HepG2 (cell line): ENCODE results near the gene TK1. TPM values are rescaled to one million over a fixed set of nuclear protein-coding genes. Genes with fewer than 3 reads are reported as not detected.
A peak's percentile ranks its signal among the peaks of the same experiment; 100 is the strongest.

Experiments
- ASH2L ChIP-seq: fragments of 300-600, 200-600 bp; sonication (generic); IDR thresholded peaks from 2 replicates; pipeline ENCODE4 v1.7.0; 2017; ENCODE audit warnings: low read depth, mild to moderate bottlenecking, moderate library complexity, mixed read lengths, low read length; ENCODE audit not compliant: insufficient read length
- DDIT3 ChIP-seq: sonication (generic); formaldehyde crosslinking; IDR thresholded peaks from 2 replicates; pipeline ENCODE4 v1.4.0; 2020; ENCODE audit warnings: mild to moderate bottlenecking, missing genetic modification reagents
- DMAP1 ChIP-seq: IDR thresholded peaks from 2 replicates; pipeline ENCODE4 v1.6.1; 2016
- EP300 ChIP-seq, 3 experiments: sonication (generic) in 1 of 3; formaldehyde crosslinking in 1 of 3; IDR thresholded peaks; 2 replicates each; pipeline versions ENCODE4 v1.5.1 to v1.6.1; 2011 to 2020; ENCODE audit warnings: low read depth in 2 of 3, low read length in 2 of 3, borderline replicate concordance in 1 of 3, improper control_type of control experiment in 1 of 3, mild to moderate bottlenecking in 1 of 3, missing genetic modification reagents in 1 of 3, moderate library complexity in 1 of 3
- GATAD1 ChIP-seq: IDR thresholded peaks from 2 replicates; pipeline ENCODE4 v1.6.1; 2016; ENCODE audit warnings: missing genetic modification reagents, missing compliant biosample characterization
- HNF4G ChIP-seq, 2 experiments: sonication (generic) in 1 of 2; formaldehyde crosslinking in 1 of 2; IDR thresholded peaks; 2 replicates each; pipeline versions ENCODE4 v1.4.0 to v1.6.1; 2011 to 2020; ENCODE audit warnings: borderline replicate concordance in 2 of 2, low read depth in 2 of 2, mild to moderate bottlenecking in 2 of 2, low read length in 1 of 2, missing genetic modification reagents in 1 of 2, moderate library complexity in 1 of 2
- JARID2 ChIP-seq: sonication (generic); formaldehyde crosslinking; IDR thresholded peaks from 2 replicates; pipeline ENCODE4 v1.8.1; 2023; ENCODE audit warnings: missing genetic modification reagents, inconsistent platforms; ENCODE audit not compliant: insufficient replicate concordance
- JUND ChIP-seq: sonication (generic); formaldehyde crosslinking; IDR thresholded peaks from 2 replicates; pipeline ENCODE4 v1.8.0; 2022; ENCODE audit warnings: mild to moderate bottlenecking, missing genetic modification reagents
- NR2F1 ChIP-seq, 2 experiments: fragments of 450-650 bp in 1 of 2; formaldehyde crosslinking in 1 of 2; IDR thresholded peaks; 2 replicates each; pipeline versions ENCODE4 v1.5.0 to v1.6.1; 2016 to 2020; ENCODE audit warnings: mild to moderate bottlenecking in 1 of 2, missing compliant biosample characterization in 1 of 2, missing genetic modification reagents in 1 of 2, moderate library complexity in 1 of 2
- PAF1 ChIP-seq: IDR thresholded peaks from 2 replicates; pipeline ENCODE4 v1.6.1; 2016; ENCODE audit warnings: missing genetic modification reagents, missing compliant biosample characterization
- SP4 ChIP-seq: sonication (generic); formaldehyde crosslinking; IDR thresholded peaks from 2 replicates; pipeline ENCODE4 v1.8.1; 2023; ENCODE audit warnings: mild to moderate bottlenecking, missing genetic modification reagents
- TCF7L2 ChIP-seq: IDR thresholded peaks from 2 replicates; pipeline ENCODE4 v1.6.1; 2011; ENCODE audit warnings: mild to moderate bottlenecking, low read depth, low read length, moderate library complexity
- ZBTB21 ChIP-seq: sonication (generic); formaldehyde crosslinking; IDR thresholded peaks from 2 replicates; pipeline ENCODE4 v1.4.0; 2020; ENCODE audit warnings: missing genetic modification reagents
- ZBTB38 ChIP-seq: sonication (generic); formaldehyde crosslinking; IDR thresholded peaks from 2 replicates; pipeline ENCODE4 v1.5.1; 2020; ENCODE audit warnings: mild to moderate bottlenecking, missing genetic modification reagents
- ZNF264 ChIP-seq: sonication (generic); formaldehyde crosslinking; IDR thresholded peaks from 2 replicates; pipeline ENCODE4 v1.4.0; 2020; ENCODE audit warnings: missing genetic modification reagents
- ZNF569 ChIP-seq: sonication (generic); formaldehyde crosslinking; IDR thresholded peaks from 2 replicates; pipeline ENCODE4 v1.5.0; 2020; ENCODE audit warnings: mild to moderate bottlenecking, missing genetic modification reagents, moderate library complexity, borderline replicate concordance
- ZNF652 ChIP-seq: IDR thresholded peaks from 2 replicates; pipeline ENCODE4 v1.6.1; 2016; ENCODE audit warnings: low read depth, borderline replicate concordance
- ZNF747 ChIP-seq: sonication (generic); formaldehyde crosslinking; IDR thresholded peaks from 2 replicates; pipeline ENCODE4 v1.8.1; 2023; ENCODE audit warnings: missing genetic modification reagents, mild to moderate bottlenecking, borderline replicate concordance
- ZNF784 ChIP-seq: sonication (generic); formaldehyde crosslinking; IDR thresholded peaks from 2 replicates; pipeline ENCODE4 v1.5.1; 2020; ENCODE audit warnings: missing genetic modification reagents, mild to moderate bottlenecking, borderline replicate concordance
- polyA plus RNA-seq, 8 experiments: library from polyadenylated mRNA; depleted of rRNA in 3 of 8; stranded (reverse) in 7 of 8; unstranded in 1 of 8; fragments of >200 nt; fragmentation: Illumina TruSeq in 4 of 8; extraction: Trizol in 4 of 8; gene quantifications; 2 replicates each; pipeline versions ENCODE4 v1.2.1 to v1.2.3, GENCODE V29; 2011 to 2016; ENCODE audit warnings: low read depth in 4 of 8, missing spikeins in 1 of 8, mixed read lengths in 1 of 8; ENCODE audit not compliant: insufficient read depth in 1 of 8
- total RNA-seq, 5 experiments: library from RNA; depleted of rRNA; stranded (reverse); fragments of >200 nt; fragmentation: Illumina TruSeq; extraction: Trizol; gene quantifications; 2 replicates each; pipeline ENCODE4 v1.2.3, GENCODE V29; 2016; ENCODE audit warnings: low read depth in 1 of 5
- TF ChIP-seq, protein P1 (sequence below): sonication (generic); formaldehyde crosslinking; IDR thresholded peaks from 2 replicates; pipeline ENCODE4 v1.5.1; 2020; ENCODE audit warnings: missing genetic modification reagents, mild to moderate bottlenecking, borderline replicate concordance
- TF ChIP-seq, protein P2 (sequence below): sonication (generic); formaldehyde crosslinking; IDR thresholded peaks from 2 replicates; pipeline ENCODE4 v1.5.0; 2020; ENCODE audit warnings: mild to moderate bottlenecking, missing genetic modification reagents, borderline replicate concordance

TK1 gene
- total and polyA plus RNA-seq, 2 of the 13 experiments (the other 11 are each of a cell fraction or from before 2014, with no cell fraction given) = 45.0 to 96.0 TPM

GRCh38 chr17:78148286-78149016 lies 38.4 kb downstream of the TK1 start (continued):
- TF ChIP-seq PAF1 (no peak), GATAD1 (CRISPR knock-in tag) (no peak), JUND (CRISPR knock-in tag) (peak; percentile 66; the same call in 1 of the 2 replicates), ZBTB38 (CRISPR knock-in tag) (0 out of 2 replicates have a peak, but pooled peaks have one; percentile 53), ASH2L (peak; percentile 32), DDIT3 (no peak), ZNF264 (CRISPR knock-in tag) (no peak), EP300 (IDR thresholded peaks at IDR 0.05; ENCODE audit: low read depth in 2 of 2, low read length in 2 of 2) (no peak), EP300 (CRISPR knock-in tag; IDR thresholded peaks at IDR 0.05; ENCODE audit: borderline replicate concordance) (no peak), ZNF569 (CRISPR knock-in tag) (no peak), ZNF784 (no peak), DMAP1 (CRISPR knock-in tag) (no peak; the same call in 1 of the 2 replicates), ZBTB21 (CRISPR knock-in tag) (no peak), NR2F1 (CRISPR knock-in tag; IDR thresholded peaks at IDR 0.05) (0 out of 4 replicates have a peak, but pooled peaks of 1 of the 2 experiments have one; percentile 17), JARID2 (no peak), SP4 (CRISPR knock-in tag) (peak; percentile 35; the same call in 1 of the 2 replicates), ZNF747 (CRISPR knock-in tag) (0 out of 2 replicates have a peak, but pooled peaks have one; percentile 17), HNF4G (IDR thresholded peaks at IDR 0.05; ENCODE audit: borderline replicate concordance, low read depth, low read length) (no peak), HNF4G (CRISPR knock-in tag; IDR thresholded peaks at IDR 0.05; ENCODE audit: borderline replicate concordance, low read depth) (peak; percentile 50; the same call in 1 of the 2 replicates), TCF7L2 (no peak), ZNF652 (CRISPR knock-in tag) (no peak)
- TF ChIP-seq, protein P1, sequence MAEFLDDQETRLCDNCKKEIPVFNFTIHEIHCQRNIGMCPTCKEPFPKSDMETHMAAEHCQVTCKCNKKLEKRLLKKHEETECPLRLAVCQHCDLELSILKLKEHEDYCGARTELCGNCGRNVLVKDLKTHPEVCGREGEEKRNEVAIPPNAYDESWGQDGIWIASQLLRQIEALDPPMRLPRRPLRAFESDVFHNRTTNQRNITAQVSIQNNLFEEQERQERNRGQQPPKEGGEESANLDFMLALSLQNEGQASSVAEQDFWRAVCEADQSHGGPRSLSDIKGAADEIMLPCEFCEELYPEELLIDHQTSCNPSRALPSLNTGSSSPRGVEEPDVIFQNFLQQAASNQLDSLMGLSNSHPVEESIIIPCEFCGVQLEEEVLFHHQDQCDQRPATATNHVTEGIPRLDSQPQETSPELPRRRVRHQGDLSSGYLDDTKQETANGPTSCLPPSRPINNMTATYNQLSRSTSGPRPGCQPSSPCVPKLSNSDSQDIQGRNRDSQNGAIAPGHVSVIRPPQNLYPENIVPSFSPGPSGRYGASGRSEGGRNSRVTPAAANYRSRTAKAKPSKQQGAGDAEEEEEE (CRISPR knock-in tag) = peak; percentile 41; the same call in 1 of the 2 replicates
- TF ChIP-seq, protein P2, sequence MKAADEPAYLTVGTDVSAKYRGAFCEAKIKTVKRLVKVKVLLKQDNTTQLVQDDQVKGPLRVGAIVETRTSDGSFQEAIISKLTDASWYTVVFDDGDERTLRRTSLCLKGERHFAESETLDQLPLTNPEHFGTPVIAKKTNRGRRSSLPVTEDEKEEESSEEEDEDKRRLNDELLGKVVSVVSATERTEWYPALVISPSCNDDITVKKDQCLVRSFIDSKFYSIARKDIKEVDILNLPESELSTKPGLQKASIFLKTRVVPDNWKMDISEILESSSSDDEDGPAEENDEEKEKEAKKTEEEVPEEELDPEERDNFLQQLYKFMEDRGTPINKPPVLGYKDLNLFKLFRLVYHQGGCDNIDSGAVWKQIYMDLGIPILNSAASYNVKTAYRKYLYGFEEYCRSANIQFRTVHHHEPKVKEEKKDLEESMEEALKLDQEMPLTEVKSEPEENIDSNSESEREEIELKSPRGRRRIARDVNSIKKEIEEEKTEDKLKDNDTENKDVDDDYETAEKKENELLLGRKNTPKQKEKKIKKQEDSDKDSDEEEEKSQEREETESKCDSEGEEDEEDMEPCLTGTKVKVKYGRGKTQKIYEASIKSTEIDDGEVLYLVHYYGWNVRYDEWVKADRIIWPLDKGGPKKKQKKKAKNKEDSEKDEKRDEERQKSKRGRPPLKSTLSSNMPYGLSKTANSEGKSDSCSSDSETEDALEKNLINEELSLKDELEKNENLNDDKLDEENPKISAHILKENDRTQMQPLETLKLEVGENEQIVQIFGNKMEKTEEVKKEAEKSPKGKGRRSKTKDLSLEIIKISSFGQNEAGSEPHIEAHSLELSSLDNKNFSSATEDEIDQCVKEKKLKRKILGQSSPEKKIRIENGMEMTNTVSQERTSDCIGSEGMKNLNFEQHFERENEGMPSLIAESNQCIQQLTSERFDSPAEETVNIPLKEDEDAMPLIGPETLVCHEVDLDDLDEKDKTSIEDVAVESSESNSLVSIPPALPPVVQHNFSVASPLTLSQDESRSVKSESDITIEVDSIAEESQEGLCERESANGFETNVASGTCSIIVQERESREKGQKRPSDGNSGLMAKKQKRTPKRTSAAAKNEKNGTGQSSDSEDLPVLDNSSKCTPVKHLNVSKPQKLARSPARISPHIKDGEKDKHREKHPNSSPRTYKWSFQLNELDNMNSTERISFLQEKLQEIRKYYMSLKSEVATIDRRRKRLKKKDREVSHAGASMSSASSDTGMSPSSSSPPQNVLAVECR = no peak
